Fibroblast of lung (primary cell): ENCODE results near the gene AGO1. TPM values are rescaled to one million over a fixed set of nuclear protein-coding genes. Genes with fewer than 3 reads are reported as not detected.

Experiments used
- DNase-seq, 2 donors: peaks; one replicate each; pipeline versions ENCODE4 v3.0.0 to v3.0.0-alpha.2; 2010; ENCODE audit warnings: low read depth in 2 of 2
- H2AFZ ChIP-seq: 2 replicates; pipeline ENCODE4 v1.5.1; 2012; ENCODE audit warnings: low read length, control low read depth, inconsistent platforms
- H3K27ac ChIP-seq: 2 replicates; pipeline ENCODE4 v1.5.1; 2011; ENCODE audit warnings: low read length, control low read depth; ENCODE audit not compliant: insufficient read depth
- H3K27me3 ChIP-seq: 2 replicates; pipeline ENCODE4 v1.5.1; 2011; ENCODE audit warnings: mild to moderate bottlenecking, low read length; ENCODE audit not compliant: control insufficient read depth, insufficient read depth
- H3K36me3 ChIP-seq: 2 replicates; pipeline ENCODE4 v1.5.1; 2011; ENCODE audit warnings: low read length; ENCODE audit not compliant: control insufficient read depth, insufficient read depth
- H3K4me1 ChIP-seq: 2 replicates; pipeline ENCODE4 v1.5.1; 2011; ENCODE audit warnings: low read length; ENCODE audit not compliant: control insufficient read depth, insufficient read depth; ENCODE audit errors: extremely low read depth
- H3K4me2 ChIP-seq: 2 replicates; pipeline ENCODE4 v1.5.1; 2011; ENCODE audit warnings: low read length, control low read depth; ENCODE audit not compliant: insufficient read depth; ENCODE audit errors: extremely low read depth
- H3K4me3 ChIP-seq, 4 experiments: fragments of 200-600 bp in 1 of 4; sonication (generic) in 1 of 4; replicated peaks in 1 of 4; 2 replicates each; pipeline ENCODE4 v1.5.1; 2011 to 2016; ENCODE audit warnings: low read length in 4 of 4, low read depth in 3 of 4, mild to moderate bottlenecking in 3 of 4, control low read depth in 2 of 4, inconsistent platforms in 1 of 4, mixed read lengths in 1 of 4; ENCODE audit not compliant: insufficient read depth in 1 of 4; ENCODE audit errors: control extremely low read depth in 1 of 4
- H3K79me2 ChIP-seq: 2 replicates; pipeline ENCODE4 v1.5.1; 2012; ENCODE audit warnings: mild to moderate bottlenecking, low read length, inconsistent platforms; ENCODE audit not compliant: control insufficient read depth, insufficient read depth
- H3K9ac ChIP-seq: 2 replicates; pipeline ENCODE4 v1.5.1; 2011; ENCODE audit warnings: mild to moderate bottlenecking, low read length, control low read depth; ENCODE audit not compliant: insufficient read depth
- H3K9me3 ChIP-seq: 2 replicates; pipeline ENCODE4 v1.5.1; 2012; ENCODE audit warnings: low read depth, low read length; ENCODE audit not compliant: control insufficient read depth, insufficient read depth
- H4K20me1 ChIP-seq: 2 replicates; pipeline ENCODE4 v1.5.1; 2011; ENCODE audit warnings: low read length; ENCODE audit not compliant: control insufficient read depth, insufficient read depth; ENCODE audit errors: extremely low read depth
- EZH2 ChIP-seq: IDR thresholded peaks from 2 replicates; pipeline ENCODE4 v1.5.1; 2012; ENCODE audit warnings: low read length, control low read depth, mild to moderate bottlenecking; ENCODE audit errors: missing control alignments
- polyA plus RNA-seq, 2 donors: library from polyadenylated mRNA; depleted of rRNA in 1 of 2; stranded (reverse) in 1 of 2; unstranded in 1 of 2; fragments of >200 nt; gene quantifications; 2 replicates each; pipeline ENCODE4 v1.2.1, GENCODE V29; 2011 to 2012; ENCODE audit warnings: missing spikeins in 1 of 2
- total RNA-seq: library from RNA; depleted of rRNA; stranded (reverse); fragments of >200 nt; gene quantifications from 2 replicates; pipeline ENCODE4 v1.2.1, GENCODE V29; 2014
- TF ChIP-seq, protein P1 (sequence below), 2 donors: IDR thresholded peaks in 1 of 2; conservative IDR thresholded peaks in 1 of 2; 1 replicate in 1 of 2; 2 replicates in 1 of 2; pipeline ENCODE4 v1.5.1; 2011 to 2012; ENCODE audit warnings: low read length in 2 of 2, control low read depth in 1 of 2, inconsistent platforms in 1 of 2, low read depth in 1 of 2, mild to moderate bottlenecking in 1 of 2

Gene AGO1
- total and polyA plus RNA-seq, 2 donors (not counting 1 experiment from before 2014, with no cell fraction given) = 7.6 to 12.8 TPM

DNA sequence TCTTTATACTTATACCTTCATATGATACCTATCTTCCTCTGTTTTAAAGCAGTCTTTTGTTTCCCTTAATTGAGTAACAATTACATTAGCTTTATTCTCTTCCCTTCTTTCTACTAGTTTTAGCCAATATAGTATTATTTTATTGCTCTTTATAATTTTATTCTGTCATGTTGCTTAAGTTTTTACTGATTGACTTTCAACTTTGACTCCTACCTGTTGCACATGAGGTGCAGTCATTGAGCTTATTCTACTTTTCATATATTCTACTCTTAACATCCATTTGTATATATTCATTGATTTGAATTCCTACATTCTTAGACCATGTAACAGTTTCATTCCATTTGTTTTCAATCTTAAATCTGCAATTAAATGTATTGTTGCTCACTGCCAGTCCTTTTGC lies 97.1 kb downstream of the AGO1 start:
- Histone ChIP-seq H3K9ac (no peak overlapping the region), H3K27me3 (no peaks in the 10 kb centered on the region), H2AFZ (no peak overlapping the region), H4K20me1 (no peaks in the 10 kb centered on the region), H3K4me1 (no peaks in the 10 kb centered on the region), H3K9me3 (no peaks in the 10 kb centered on the region), H3K4me2 (no peak overlapping the region), H3K4me3 (no peak overlapping the region), H3K36me3 (no peaks in the 10 kb centered on the region), H3K27ac (no peak overlapping the region), H3K79me2 (no peaks in the 10 kb centered on the region)
- no peak for DNase-seq
- TF ChIP-seq, protein P1, sequence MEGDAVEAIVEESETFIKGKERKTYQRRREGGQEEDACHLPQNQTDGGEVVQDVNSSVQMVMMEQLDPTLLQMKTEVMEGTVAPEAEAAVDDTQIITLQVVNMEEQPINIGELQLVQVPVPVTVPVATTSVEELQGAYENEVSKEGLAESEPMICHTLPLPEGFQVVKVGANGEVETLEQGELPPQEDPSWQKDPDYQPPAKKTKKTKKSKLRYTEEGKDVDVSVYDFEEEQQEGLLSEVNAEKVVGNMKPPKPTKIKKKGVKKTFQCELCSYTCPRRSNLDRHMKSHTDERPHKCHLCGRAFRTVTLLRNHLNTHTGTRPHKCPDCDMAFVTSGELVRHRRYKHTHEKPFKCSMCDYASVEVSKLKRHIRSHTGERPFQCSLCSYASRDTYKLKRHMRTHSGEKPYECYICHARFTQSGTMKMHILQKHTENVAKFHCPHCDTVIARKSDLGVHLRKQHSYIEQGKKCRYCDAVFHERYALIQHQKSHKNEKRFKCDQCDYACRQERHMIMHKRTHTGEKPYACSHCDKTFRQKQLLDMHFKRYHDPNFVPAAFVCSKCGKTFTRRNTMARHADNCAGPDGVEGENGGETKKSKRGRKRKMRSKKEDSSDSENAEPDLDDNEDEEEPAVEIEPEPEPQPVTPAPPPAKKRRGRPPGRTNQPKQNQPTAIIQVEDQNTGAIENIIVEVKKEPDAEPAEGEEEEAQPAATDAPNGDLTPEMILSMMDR (conservative IDR thresholded peaks at IDR 0.05 in 1 of 2, IDR thresholded peaks at IDR 0.05 in 1 of 2; ENCODE audit: low read depth in 1 of 2, low read length in 2 of 2) = no peak
- no peak for TF ChIP-seq EZH2

Other genes starting within 250 kb of the AGO1 start
- gene PSMB2, start 241.7 kb upstream of the AGO1 start, total RNA-seq = 13.9 and 18.3 TPM in 2 replicates
- gene PSMB2, start 241.7 kb upstream of the AGO1 start, polyA plus RNA-seq = 66.8 and 84.0 TPM in 2 replicates
- gene C1orf216, start 164.3 kb upstream of the AGO1 start, total RNA-seq = 16.7 and 19.8 TPM in 2 replicates
- 18.3 and 24.9 TPM in 2 replicates for gene C1orf216, start 164.3 kb upstream of the AGO1 start, polyA plus RNA-seq
- 2.3 and 4.3 TPM in 2 replicates for gene CLSPN, start 113.2 kb upstream of the AGO1 start, total RNA-seq
- 10.1 and 24.1 TPM in 2 replicates for gene CLSPN, start 113.2 kb upstream of the AGO1 start, polyA plus RNA-seq
- 20.8 and 25.6 TPM in 2 replicates for gene AGO4, start 75.2 kb upstream of the AGO1 start, total RNA-seq
- gene AGO4, start 75.2 kb upstream of the AGO1 start, polyA plus RNA-seq = 6.3 and 10.2 TPM in 2 replicates
- 7.4 and 12.9 TPM in 2 replicates for gene AGO3, start 47.9 kb downstream of the AGO1 start, total RNA-seq
- 17.4 and 19.6 TPM in 2 replicates for gene AGO3, start 47.9 kb downstream of the AGO1 start, polyA plus RNA-seq
- gene TEKT2, start 200.9 kb downstream of the AGO1 start, total RNA-seq = 0.26 and 0.50 TPM in 2 replicates
- 0.06 and 0.09 TPM in 2 replicates for gene TEKT2, start 200.9 kb downstream of the AGO1 start, polyA plus RNA-seq
- 25.9 and 30.9 TPM in 2 replicates for gene ADPRS, start 205.7 kb downstream of the AGO1 start, total RNA-seq
- 25.3 and 33.9 TPM in 2 replicates for gene ADPRS, start 205.7 kb downstream of the AGO1 start, polyA plus RNA-seq
- gene COL8A2, start 242.0 kb downstream of the AGO1 start, total RNA-seq = 18.5 and 31.0 TPM in 2 replicates
- gene COL8A2, start 242.0 kb downstream of the AGO1 start, polyA plus RNA-seq = 2.9 and 5.2 TPM in 2 replicates